ENCODE data around the gene CDH15.

CDH15 gene

GRCh38 chr16:89194340-89195311 is 23.1 kb downstream of the CDH15 start:
- Histone ChIP-seq H3K9me3 (ENCODE audit: insufficient read depth, low read length, severe bottlenecking) (no peaks in the 10 kb centered on the region), H3K79me2 (ENCODE audit: insufficient read depth, low read length) (no peaks in the 10 kb centered on the region), H4K20me1 (ENCODE audit: insufficient read depth, low read length) (peaks cover 3% of the 10 kb centered on the region), H3K9ac (ENCODE audit: low read depth, low read length) (no peak overlapping the region), H2AFZ (ENCODE audit: low read depth, low read length) (no peak overlapping the region), H3K4me3 (ENCODE audit: low read depth in 1 of 2, low read length in 2 of 2) (no peak overlapping the region), H3K4me2 (ENCODE audit: insufficient read depth, low read length) (no peak overlapping the region), H3K27ac (ENCODE audit: low read length) (no peak overlapping the region), H3K27me3 (ENCODE audit: insufficient read depth, low read length, poor library complexity) (no peaks in the 10 kb centered on the region), H3K4me1 (ENCODE audit: insufficient read depth, low read length) (peaks cover 5% of the 10 kb centered on the region), H3K36me3 (ENCODE audit: insufficient read depth, low read length) (no peaks in the 10 kb centered on the region)
- DNase-seq (no peak), ATAC-seq (ENCODE audit: insufficient read depth, low read depth) (no peak)
- TF ChIP-seq CTCF (IDR thresholded peaks at IDR 0.05; ENCODE audit: borderline replicate concordance, extremely low read depth, low read length, poor library complexity, severe bottlenecking) (no peak), EZH2 (IDR thresholded peaks at IDR 0.05; ENCODE audit: borderline replicate concordance, low read depth, low read length, severe bottlenecking) (no peak)

GRCh38 chr16:89195521-89196171 is 24.1 kb downstream of the CDH15 start:
- peaks cover 2% of the 10 kb centered on the region; the same call in 1 of the 2 replicates for H4K20me1 ChIP-seq (ENCODE audit: insufficient read depth, low read length)
- no peaks in the 10 kb centered on the region for H3K9me3 ChIP-seq (ENCODE audit: insufficient read depth, low read length, severe bottlenecking)
- no peaks in the 10 kb centered on the region for H3K36me3 ChIP-seq (ENCODE audit: insufficient read depth, low read length)
- DNase-seq (no peak), ATAC-seq (ENCODE audit: insufficient read depth, low read depth) (no peak)
- no peaks in the 10 kb centered on the region for H3K27me3 ChIP-seq (ENCODE audit: insufficient read depth, low read length, poor library complexity)
- peaks cover 5% of the 10 kb centered on the region for H3K4me1 ChIP-seq (ENCODE audit: insufficient read depth, low read length)
- H3K27ac ChIP-seq (ENCODE audit: low read length): no peak overlapping the region
- TF ChIP-seq EZH2 (IDR thresholded peaks at IDR 0.05; ENCODE audit: borderline replicate concordance, low read depth, low read length, severe bottlenecking): no peak
- TF ChIP-seq CTCF (IDR thresholded peaks at IDR 0.05; ENCODE audit: borderline replicate concordance, extremely low read depth, low read length, poor library complexity, severe bottlenecking): no peak
- H3K4me3 ChIP-seq (ENCODE audit: low read depth in 1 of 2, low read length in 2 of 2): no peak overlapping the region
- H3K4me2 ChIP-seq (ENCODE audit: insufficient read depth, low read length): no peak overlapping the region
- no peak overlapping the region for H2AFZ ChIP-seq (ENCODE audit: low read depth, low read length)
- no peak overlapping the region for H3K9ac ChIP-seq (ENCODE audit: low read depth, low read length)
- no peaks in the 10 kb centered on the region for H3K79me2 ChIP-seq (ENCODE audit: insufficient read depth, low read length)

GRCh38 chr16:89197033-89197632 is 25.6 kb downstream of the CDH15 start:
- TF ChIP-seq EZH2 (IDR thresholded peaks at IDR 0.05; ENCODE audit: borderline replicate concordance, low read depth, low read length, severe bottlenecking): no peak
- no peak for TF ChIP-seq CTCF (IDR thresholded peaks at IDR 0.05; ENCODE audit: borderline replicate concordance, extremely low read depth, low read length, poor library complexity, severe bottlenecking)
- H3K4me1 ChIP-seq (ENCODE audit: insufficient read depth, low read length): peaks cover 3% of the 10 kb centered on the region
- H3K27ac ChIP-seq (ENCODE audit: low read length): no peak overlapping the region
- H2AFZ ChIP-seq (ENCODE audit: low read depth, low read length): no peak overlapping the region
- H3K36me3 ChIP-seq (ENCODE audit: insufficient read depth, low read length): no peaks in the 10 kb centered on the region
- no peak overlapping the region for H3K4me2 ChIP-seq (ENCODE audit: insufficient read depth, low read length)
- H3K9ac ChIP-seq (ENCODE audit: low read depth, low read length): no peak overlapping the region
- no peaks in the 10 kb centered on the region for H3K27me3 ChIP-seq (ENCODE audit: insufficient read depth, low read length, poor library complexity)
- ATAC-seq (ENCODE audit: insufficient read depth, low read depth): no peak
- DNase-seq: no peak
- 0 out of 2 replicates have a peak, but pooled peaks cover 3% of the 10 kb centered on the region for H4K20me1 ChIP-seq (ENCODE audit: insufficient read depth, low read length)
- no peaks in the 10 kb centered on the region for H3K79me2 ChIP-seq (ENCODE audit: insufficient read depth, low read length)
- H3K4me3 ChIP-seq (ENCODE audit: low read depth in 1 of 2, low read length in 2 of 2): no peak overlapping the region
- H3K9me3 ChIP-seq (ENCODE audit: insufficient read depth, low read length, severe bottlenecking): no peaks in the 10 kb centered on the region
